Bronchial epithelial cell (primary cell): ENCODE measurements around the gene PDHB. TPM values are rescaled to one million over a fixed set of nuclear protein-coding genes. Genes with fewer than 3 reads are reported as not detected.
A peak's percentile ranks its signal among the peaks of the same experiment; 100 is the strongest.

Experiments
- DNase-seq: peaks from one replicate; pipeline ENCODE4 v3.0.0-alpha.2; 2010; ENCODE audit warnings: low read depth
- FAIRE-seq: peaks from 2 replicates; lab custom pipeline; 2011; peaks lifted over from hg19 to GRCh38; lab: Jason Lieb, UNC
- H3K27me3 ChIP-seq: 2 replicates; pipeline ENCODE4 v1.5.1; 2011; ENCODE audit warnings: low read length; ENCODE audit not compliant: control insufficient read depth, insufficient read depth
- H3K36me3 ChIP-seq: 2 replicates; pipeline ENCODE4 v1.5.1; 2011; ENCODE audit warnings: low read length; ENCODE audit not compliant: control insufficient read depth, insufficient read depth
- H3K4me3 ChIP-seq: 2 replicates; pipeline ENCODE4 v1.5.1; 2011; ENCODE audit warnings: mild to moderate bottlenecking, low read depth, low read length, control low read depth
- CTCF ChIP-seq: IDR thresholded peaks from 2 replicates; pipeline ENCODE4 v1.5.1; 2011; ENCODE audit warnings: mild to moderate bottlenecking, moderate library complexity, low read length, control low read depth, inconsistent platforms; ENCODE audit not compliant: insufficient read depth, severe bottlenecking
- total RNA-seq: library from RNA; depleted of rRNA; stranded (reverse); fragments of >200 nt; gene quantifications from 2 replicates; pipeline ENCODE4 v1.2.1, GENCODE V29; 2014

Gene PDHB
- total RNA-seq, 1 donor from 2014 or later = 32.4 TPM

- TF ChIP-seq CTCF = no peak
- H3K4me3 ChIP-seq = no peak overlapping the region
- no peaks in the 10 kb centered on the region for H3K36me3 ChIP-seq
- FAIRE-seq (no peak), DNase-seq (no peak)
- H3K27me3 ChIP-seq = peaks cover 2% of the 10 kb centered on the region
These were observed 40.8 kb upstream of the PDHB start for GRCh38 chr3:58474348-58474911.

GRCh38 chr3:58473275-58473674 lies 39.6 kb upstream of the PDHB start:
- TF ChIP-seq CTCF = no peak
- no peak for FAIRE-seq

GRCh38 chr3:58471025-58471887 lies 37.6 kb upstream of the PDHB start:
- Histone ChIP-seq H3K27me3 (peaks cover 2% of the 10 kb centered on the region), H3K4me3 (no peak overlapping the region), H3K36me3 (no peaks in the 10 kb centered on the region)
- peak; percentile 85 for FAIRE-seq
- peak; percentile 98 for DNase-seq
- TF ChIP-seq CTCF = no peak

More at GRCh38 chr3:58473275-58473674, 39.6 kb upstream of the PDHB start:
- peaks cover 2% of the 10 kb centered on the region for H3K27me3 ChIP-seq
- no peaks in the 10 kb centered on the region for H3K36me3 ChIP-seq
- no peak overlapping the region for H3K4me3 ChIP-seq
- DNase-seq = no peak

- H3K27me3 ChIP-seq = peaks cover 2% of the 10 kb centered on the region
- no peak overlapping the region for H3K4me3 ChIP-seq
- FAIRE-seq = no peak
- no peak for TF ChIP-seq CTCF
- H3K36me3 ChIP-seq = no peaks in the 10 kb centered on the region
- no peak for DNase-seq
These were observed 36.9 kb upstream of the PDHB start for GRCh38 chr3:58470363-58471024.

- FAIRE-seq = no peak
- no peaks in the 10 kb centered on the region for H3K36me3 ChIP-seq
- peaks cover 2% of the 10 kb centered on the region for H3K27me3 ChIP-seq
- H3K4me3 ChIP-seq = no peak overlapping the region
- no peak for TF ChIP-seq CTCF
- no peak for DNase-seq
These were observed 35.5 kb upstream of the PDHB start for GRCh38 chr3:58469096-58469495.
